Keratinocyte (primary cell): ENCODE results near the gene ANO7. TPM values are rescaled to one million over a fixed set of nuclear protein-coding genes. Genes with fewer than 3 reads are reported as not detected.

ENCODE experiments used
- DNase-seq: peaks from one replicate; pipeline ENCODE4 v3.0.0-alpha.2; 2011; ENCODE audit warnings: low read depth, missing footprints, low spot score
- FAIRE-seq: peaks from 2 replicates; lab custom pipeline; 2011; peaks lifted over from hg19 to GRCh38; lab: Jason Lieb, UNC
- H2AFZ ChIP-seq: 2 replicates; pipeline ENCODE4 v1.6.0; 2012; ENCODE audit warnings: low read length, control low read depth, inconsistent platforms; ENCODE audit not compliant: control insufficient read depth
- H3K27ac ChIP-seq: 2 replicates; pipeline ENCODE4 v1.5.1; 2011; ENCODE audit warnings: low read length; ENCODE audit not compliant: control insufficient read depth, insufficient read depth
- H3K27me3 ChIP-seq: 3 replicates; pipeline ENCODE4 v1.6.0; 2011; ENCODE audit warnings: low read length; ENCODE audit not compliant: control insufficient read depth, insufficient read depth; ENCODE audit errors: extremely low read depth
- H3K36me3 ChIP-seq, 2 experiments: 2 replicates in 1 of 2; 3 replicates in 1 of 2; pipeline ENCODE4 v1.5.1; 2011; ENCODE audit warnings: low read length in 2 of 2, mild to moderate bottlenecking in 1 of 2; ENCODE audit not compliant: control insufficient read depth in 2 of 2, insufficient read depth in 2 of 2; ENCODE audit errors: extremely low read depth in 1 of 2
- H3K4me1 ChIP-seq: 3 replicates; pipeline ENCODE4 v1.5.1; 2011; ENCODE audit warnings: low read length; ENCODE audit not compliant: control insufficient read depth, insufficient read depth; ENCODE audit errors: extremely low read depth
- H3K4me2 ChIP-seq: 3 replicates; pipeline ENCODE4 v1.6.0; 2011; ENCODE audit warnings: low read depth, low read length; ENCODE audit not compliant: control insufficient read depth, insufficient read depth; ENCODE audit errors: extremely low read depth
- H3K4me3 ChIP-seq, 3 experiments: fragments of 200-600 bp in 1 of 3; sonication (generic) in 1 of 3; 2 replicates in 2 of 3; 3 replicates in 1 of 3; pipeline ENCODE4 v1.5.1; 2011 to 2016; ENCODE audit warnings: low read length in 3 of 3, mild to moderate bottlenecking in 3 of 3, control low read depth in 2 of 3, inconsistent platforms in 1 of 3, low read depth in 1 of 3, mixed read lengths in 1 of 3, mixed run types in 1 of 3, moderate library complexity in 1 of 3; ENCODE audit not compliant: control insufficient read depth in 2 of 3, insufficient read depth in 2 of 3; ENCODE audit errors: extremely low read depth in 1 of 3
- H3K79me2 ChIP-seq: 2 replicates; pipeline ENCODE4 v1.6.0; 2012; ENCODE audit warnings: low read length; ENCODE audit not compliant: control insufficient read depth, insufficient read depth
- H3K9ac ChIP-seq: 3 replicates; pipeline ENCODE4 v1.6.0; 2011; ENCODE audit warnings: low read length; ENCODE audit not compliant: control insufficient read depth, insufficient read depth; ENCODE audit errors: extremely low read depth
- H3K9me1 ChIP-seq: 3 replicates; pipeline ENCODE4 v1.6.0; 2011; ENCODE audit warnings: low read length; ENCODE audit not compliant: control insufficient read depth, insufficient read depth; ENCODE audit errors: extremely low read depth
- H3K9me3 ChIP-seq: 2 replicates; pipeline ENCODE4 v1.5.1; 2012; ENCODE audit warnings: low read depth, low read length; ENCODE audit not compliant: control insufficient read depth
- H4K20me1 ChIP-seq: 3 replicates; pipeline ENCODE4 v1.6.0; 2011; ENCODE audit warnings: low read length; ENCODE audit not compliant: control insufficient read depth, insufficient read depth; ENCODE audit errors: extremely low read depth
- EZH2 ChIP-seq: IDR thresholded peaks from one replicate; pipeline ENCODE4 v1.6.1; 2012; ENCODE audit warnings: inconsistent platforms, mild to moderate bottlenecking, low read length, moderate library complexity
- dilution Hi-C: fragments of 300-500 bp; cut with MboI; formaldehyde crosslinking; loops from one replicate; pipeline ENCODE4 v1.7.0; 2020; ENCODE audit warnings: low sequenced_read_pairs; ENCODE audit not compliant: extremely low pct_ligation_motif_present
- polyA plus RNA-seq, 5 experiments: library from polyadenylated mRNA; depleted of rRNA in 3 of 5; stranded (reverse) in 3 of 5; stranded (forward) in 1 of 5; unstranded in 1 of 5; fragments of >200 nt; gene quantifications; 1 replicate in 1 of 5; 2 replicates in 3 of 5; 3 replicates in 1 of 5; pipeline versions ENCODE4 v1.2.1 to v1.2.3, GENCODE V29; 2011 to 2012; ENCODE audit warnings: missing spikeins in 2 of 5, low read depth in 1 of 5, low replicate concordance in 1 of 5
- TF ChIP-seq, protein P1 (sequence below), 3 experiments: IDR thresholded peaks in 1 of 3; conservative IDR thresholded peaks in 1 of 3; optimal IDR thresholded peaks in 1 of 3; 2 replicates in 2 of 3; 3 replicates in 1 of 3; pipeline versions ENCODE3 to v1.5.1; 2011; ENCODE audit warnings: low read length in 3 of 3, mild to moderate bottlenecking in 3 of 3, moderate library complexity in 2 of 3, control low read depth in 1 of 3, inconsistent platforms in 1 of 3; ENCODE audit not compliant: insufficient read depth in 2 of 3; ENCODE audit errors: extremely low read depth in 1 of 3

The ANO7 gene
- polyA plus RNA-seq, 1 donor (not counting 4 experiments of a cell fraction or from before 2014, with no cell fraction given): 0.14 TPM

DNA sequence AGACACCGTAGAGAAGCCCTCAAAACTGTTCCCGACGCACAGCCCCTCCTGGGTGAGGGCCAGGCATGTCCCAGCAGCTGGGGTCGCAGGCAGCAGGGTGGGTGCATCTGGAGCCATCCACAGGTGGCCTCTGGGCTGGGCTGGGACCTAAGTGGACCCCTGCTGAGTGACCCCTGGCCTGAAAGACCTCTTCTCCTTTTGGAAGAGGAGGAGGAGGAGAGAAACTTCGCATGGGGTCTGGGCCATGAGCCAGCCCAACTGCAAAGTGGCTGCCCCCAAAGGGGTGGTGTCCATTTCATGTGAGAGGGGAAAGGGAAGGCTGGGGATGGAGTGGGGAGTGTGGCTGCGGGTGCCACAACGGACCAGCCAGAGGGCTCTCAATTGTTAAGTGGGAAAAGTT lies 25.1 kb downstream of the ANO7 start:
- no peaks in the 10 kb centered on the region for H3K79me2 ChIP-seq
- no peaks in the 10 kb centered on the region for H4K20me1 ChIP-seq
- TF ChIP-seq, protein P1, sequence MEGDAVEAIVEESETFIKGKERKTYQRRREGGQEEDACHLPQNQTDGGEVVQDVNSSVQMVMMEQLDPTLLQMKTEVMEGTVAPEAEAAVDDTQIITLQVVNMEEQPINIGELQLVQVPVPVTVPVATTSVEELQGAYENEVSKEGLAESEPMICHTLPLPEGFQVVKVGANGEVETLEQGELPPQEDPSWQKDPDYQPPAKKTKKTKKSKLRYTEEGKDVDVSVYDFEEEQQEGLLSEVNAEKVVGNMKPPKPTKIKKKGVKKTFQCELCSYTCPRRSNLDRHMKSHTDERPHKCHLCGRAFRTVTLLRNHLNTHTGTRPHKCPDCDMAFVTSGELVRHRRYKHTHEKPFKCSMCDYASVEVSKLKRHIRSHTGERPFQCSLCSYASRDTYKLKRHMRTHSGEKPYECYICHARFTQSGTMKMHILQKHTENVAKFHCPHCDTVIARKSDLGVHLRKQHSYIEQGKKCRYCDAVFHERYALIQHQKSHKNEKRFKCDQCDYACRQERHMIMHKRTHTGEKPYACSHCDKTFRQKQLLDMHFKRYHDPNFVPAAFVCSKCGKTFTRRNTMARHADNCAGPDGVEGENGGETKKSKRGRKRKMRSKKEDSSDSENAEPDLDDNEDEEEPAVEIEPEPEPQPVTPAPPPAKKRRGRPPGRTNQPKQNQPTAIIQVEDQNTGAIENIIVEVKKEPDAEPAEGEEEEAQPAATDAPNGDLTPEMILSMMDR (optimal IDR thresholded peaks at IDR 0.05 in 1 of 3, IDR thresholded peaks at IDR 0.05 in 1 of 3, conservative IDR thresholded peaks at IDR 0.05 in 1 of 3; ENCODE audit: extremely low read depth in 1 of 3, insufficient read depth in 2 of 3, low read length in 3 of 3): no peak
- no peak for TF ChIP-seq EZH2
- dilution Hi-C loops: no loop called here
- no peak overlapping the region for H3K9ac ChIP-seq
- no peaks in the 10 kb centered on the region for H3K9me3 ChIP-seq
- H3K4me3 ChIP-seq: no peak overlapping the region
- peaks cover 40% of the 10 kb centered on the region for H3K27me3 ChIP-seq
- H3K27ac ChIP-seq: no peak overlapping the region
- H3K4me1 ChIP-seq: no peaks in the 10 kb centered on the region
- no peaks in the 10 kb centered on the region for H3K36me3 ChIP-seq
- H2AFZ ChIP-seq: no peak overlapping the region
- DNase-seq: no peak
- H3K9me1 ChIP-seq: no peaks in the 10 kb centered on the region
- FAIRE-seq: no peak
- H3K4me2 ChIP-seq: no peak overlapping the region

DNA sequence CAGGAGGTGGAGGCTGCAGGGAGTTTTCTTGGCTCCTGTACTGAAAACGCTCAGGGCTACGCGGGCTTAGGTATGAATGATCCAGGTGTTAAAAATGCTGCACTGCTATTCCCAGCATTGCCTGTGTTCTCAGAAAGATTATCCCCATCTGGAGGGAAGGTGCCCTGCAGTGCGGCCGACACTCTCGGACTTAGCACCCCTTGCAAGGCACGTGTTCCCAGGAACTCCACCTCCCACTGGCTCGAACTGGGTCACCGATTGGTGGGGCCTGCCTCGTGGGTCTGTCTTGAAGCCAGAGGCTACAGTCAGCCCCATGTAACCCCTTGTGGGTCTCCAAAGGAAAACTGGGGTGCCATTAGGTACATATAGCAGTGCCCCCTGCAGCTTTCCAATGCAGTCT lies 25.7 kb downstream of the ANO7 start:
- dilution Hi-C loops: no loop called here
- DNase-seq: no peak
- Histone ChIP-seq H3K36me3 (no peaks in the 10 kb centered on the region), H3K4me2 (no peak overlapping the region), H3K27ac (no peak overlapping the region), H3K9ac (no peak overlapping the region), H3K9me1 (no peaks in the 10 kb centered on the region), H3K4me1 (no peaks in the 10 kb centered on the region), H2AFZ (no peak overlapping the region), H3K79me2 (no peaks in the 10 kb centered on the region), H3K9me3 (no peaks in the 10 kb centered on the region), H3K4me3 (no peak overlapping the region), H3K27me3 (peaks cover 40% of the 10 kb centered on the region), H4K20me1 (no peaks in the 10 kb centered on the region)
- TF ChIP-seq, protein P1 (optimal IDR thresholded peaks at IDR 0.05 in 1 of 3, IDR thresholded peaks at IDR 0.05 in 1 of 3, conservative IDR thresholded peaks at IDR 0.05 in 1 of 3; ENCODE audit: extremely low read depth in 1 of 3, insufficient read depth in 2 of 3, low read length in 3 of 3): no peak
- no peak for TF ChIP-seq EZH2
- no peak for FAIRE-seq
